RWPE2 (cell line): Measurements from ENCODE around the gene ORMDL2.

ENCODE experiments used
- ATAC-seq: fragments of 200-7000 bp; cut with Tn5 transposase; 3 replicates; pipeline ENCODE4 v1.9.1; 2021; ENCODE audit warnings: low read depth
- DNase-seq: peaks from one replicate; pipeline ENCODE4 v3.0.0-alpha.2; 2020; ENCODE audit warnings: low spot score
- H3K27ac ChIP-seq: fragments of 450-650 bp; 2 replicates; pipeline ENCODE4 v1.5.1; 2017; ENCODE audit warnings: mild to moderate bottlenecking; ENCODE audit not compliant: poor library complexity, severe bottlenecking
- H3K27me3 ChIP-seq: fragments of 250-450 bp; sonication (Bioruptor Pico); 2 replicates; pipeline ENCODE4 v1.5.1; 2021; ENCODE audit warnings: mild to moderate bottlenecking, moderate library complexity; ENCODE audit not compliant: insufficient read depth, poor library complexity, severe bottlenecking
- H3K36me3 ChIP-seq: fragments of 250-450 bp; sonication (Bioruptor Pico); 2 replicates; pipeline ENCODE4 v1.5.1; 2020; ENCODE audit warnings: low read depth, mild to moderate bottlenecking, moderate library complexity
- H3K4me1 ChIP-seq: fragments of 250-450 bp; sonication (Bioruptor Pico); 2 replicates; pipeline ENCODE4 v1.5.1; 2021; ENCODE audit warnings: mild to moderate bottlenecking, moderate library complexity; ENCODE audit not compliant: insufficient read depth, poor library complexity, severe bottlenecking
- H3K4me3 ChIP-seq: fragments of 250-450 bp; sonication (Bioruptor Pico); 2 replicates; pipeline ENCODE4 v1.5.1; 2021; ENCODE audit warnings: mild to moderate bottlenecking, moderate library complexity; ENCODE audit not compliant: severe bottlenecking
- H3K9me3 ChIP-seq: fragments of 250-450 bp; sonication (Bioruptor Pico); 2 replicates; pipeline ENCODE4 v1.5.1; 2021; ENCODE audit warnings: mild to moderate bottlenecking, moderate library complexity; ENCODE audit not compliant: severe bottlenecking
- TF ChIP-seq, protein P1 (sequence below): fragments of 450-650 bp; IDR thresholded peaks from one replicate; pipeline ENCODE4 v1.5.1; 2017; ENCODE audit warnings: mild to moderate bottlenecking, moderate library complexity; ENCODE audit not compliant: poor library complexity, severe bottlenecking

The ORMDL2 gene

DNA sequence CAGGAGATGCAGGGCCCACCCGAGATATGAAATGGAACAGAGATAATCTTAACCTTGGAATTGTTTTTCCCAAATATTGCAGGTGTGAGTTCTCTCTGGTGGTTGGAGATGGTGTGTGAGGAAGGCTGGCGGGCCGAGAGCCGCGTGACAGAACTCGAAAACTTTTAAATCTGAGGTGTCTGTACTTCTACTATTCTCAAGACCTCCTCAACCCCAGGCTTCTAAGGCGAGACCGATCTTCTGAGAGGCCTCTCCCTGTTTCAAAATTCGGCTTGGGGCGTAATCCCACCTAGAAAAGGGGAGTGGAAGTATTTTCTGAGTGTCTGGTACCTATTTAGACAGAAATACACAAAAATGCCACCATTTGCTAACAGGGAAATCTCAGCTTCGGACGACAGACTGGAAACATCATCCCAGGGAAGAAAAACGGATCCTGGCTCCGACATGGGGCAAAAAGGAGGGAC is 928 bp upstream of the ORMDL2 start:
- DNase-seq (no peak), ATAC-seq (no peak)
- peak overlapping the region; percentile 74 for H3K27ac ChIP-seq
- peak overlapping the region; percentile 66 for H3K4me3 ChIP-seq
- peaks cover 17% of the 10 kb centered on the region for H3K4me1 ChIP-seq
- no peaks in the 10 kb centered on the region for H3K27me3 ChIP-seq
- peaks cover 84% of the 10 kb centered on the region for H3K36me3 ChIP-seq
- no peaks in the 10 kb centered on the region for H3K9me3 ChIP-seq
- TF ChIP-seq, protein P1, sequence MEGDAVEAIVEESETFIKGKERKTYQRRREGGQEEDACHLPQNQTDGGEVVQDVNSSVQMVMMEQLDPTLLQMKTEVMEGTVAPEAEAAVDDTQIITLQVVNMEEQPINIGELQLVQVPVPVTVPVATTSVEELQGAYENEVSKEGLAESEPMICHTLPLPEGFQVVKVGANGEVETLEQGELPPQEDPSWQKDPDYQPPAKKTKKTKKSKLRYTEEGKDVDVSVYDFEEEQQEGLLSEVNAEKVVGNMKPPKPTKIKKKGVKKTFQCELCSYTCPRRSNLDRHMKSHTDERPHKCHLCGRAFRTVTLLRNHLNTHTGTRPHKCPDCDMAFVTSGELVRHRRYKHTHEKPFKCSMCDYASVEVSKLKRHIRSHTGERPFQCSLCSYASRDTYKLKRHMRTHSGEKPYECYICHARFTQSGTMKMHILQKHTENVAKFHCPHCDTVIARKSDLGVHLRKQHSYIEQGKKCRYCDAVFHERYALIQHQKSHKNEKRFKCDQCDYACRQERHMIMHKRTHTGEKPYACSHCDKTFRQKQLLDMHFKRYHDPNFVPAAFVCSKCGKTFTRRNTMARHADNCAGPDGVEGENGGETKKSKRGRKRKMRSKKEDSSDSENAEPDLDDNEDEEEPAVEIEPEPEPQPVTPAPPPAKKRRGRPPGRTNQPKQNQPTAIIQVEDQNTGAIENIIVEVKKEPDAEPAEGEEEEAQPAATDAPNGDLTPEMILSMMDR, result no peak

DNA sequence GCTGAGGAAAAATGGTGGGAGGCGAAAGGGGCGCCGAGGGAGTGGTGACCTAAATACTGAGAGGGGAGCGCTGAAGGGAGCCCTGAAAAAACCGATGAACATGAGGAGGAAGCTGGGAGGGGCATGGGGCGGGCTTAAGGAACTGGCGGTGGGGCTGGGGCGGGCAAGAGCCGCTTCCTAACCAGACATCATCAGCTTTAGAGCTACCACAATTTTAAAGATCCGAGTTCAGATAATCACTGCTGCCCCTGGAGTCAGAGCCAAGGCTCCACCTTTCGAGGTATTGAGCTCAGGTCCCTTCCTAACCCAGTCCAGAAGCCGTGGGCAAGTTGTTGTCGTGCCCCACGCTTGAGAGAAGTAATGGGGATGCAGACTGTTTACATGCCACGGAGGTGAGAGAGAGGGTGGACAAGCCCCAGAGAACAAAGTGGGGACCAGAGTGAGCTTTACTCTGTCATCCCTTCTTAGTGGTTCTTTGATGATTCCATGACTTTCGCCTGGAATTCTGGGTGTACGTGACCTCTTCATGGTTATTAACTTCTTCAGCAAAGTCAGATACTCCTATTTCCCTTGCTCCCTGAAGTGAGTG is 393 bp downstream of the ORMDL2 start:
- H3K36me3 ChIP-seq, result peaks cover 86% of the 10 kb centered on the region
- H3K4me1 ChIP-seq, result peaks cover 17% of the 10 kb centered on the region
- no peaks in the 10 kb centered on the region for H3K9me3 ChIP-seq
- DNase-seq (no peak), ATAC-seq (peak; percentile 28)
- H3K27me3 ChIP-seq, result no peaks in the 10 kb centered on the region
- TF ChIP-seq, protein P1, result no peak
- H3K4me3 ChIP-seq, result peak overlapping the region; percentile 66
- H3K27ac ChIP-seq, result peak overlapping the region; percentile 74

DNA sequence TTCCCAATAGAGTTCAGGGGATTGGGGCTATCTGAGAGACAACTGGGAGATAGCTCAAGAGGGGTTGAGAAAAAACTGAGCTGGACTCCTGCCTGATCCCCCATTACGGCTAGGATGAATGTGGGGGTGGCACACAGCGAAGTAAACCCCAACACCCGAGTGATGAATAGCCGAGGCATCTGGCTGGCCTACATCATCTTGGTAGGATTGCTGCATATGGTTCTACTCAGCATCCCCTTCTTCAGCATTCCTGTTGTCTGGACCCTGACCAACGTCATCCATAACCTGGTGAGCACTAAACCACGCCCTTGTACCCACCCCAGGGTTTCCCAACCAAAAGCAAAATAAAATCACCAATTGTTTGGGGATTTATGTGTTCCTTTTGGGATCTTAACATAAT is 1.0 kb downstream of the ORMDL2 start:
- Histone ChIP-seq H3K4me1 (peaks cover 17% of the 10 kb centered on the region), H3K36me3 (peaks cover 86% of the 10 kb centered on the region), H3K27ac (peak overlapping the region; percentile 74), H3K9me3 (no peaks in the 10 kb centered on the region), H3K4me3 (peak overlapping the region; percentile 66), H3K27me3 (no peaks in the 10 kb centered on the region)
- ATAC-seq, result no peak
- DNase-seq, result no peak
- TF ChIP-seq, protein P1, result no peak

DNA sequence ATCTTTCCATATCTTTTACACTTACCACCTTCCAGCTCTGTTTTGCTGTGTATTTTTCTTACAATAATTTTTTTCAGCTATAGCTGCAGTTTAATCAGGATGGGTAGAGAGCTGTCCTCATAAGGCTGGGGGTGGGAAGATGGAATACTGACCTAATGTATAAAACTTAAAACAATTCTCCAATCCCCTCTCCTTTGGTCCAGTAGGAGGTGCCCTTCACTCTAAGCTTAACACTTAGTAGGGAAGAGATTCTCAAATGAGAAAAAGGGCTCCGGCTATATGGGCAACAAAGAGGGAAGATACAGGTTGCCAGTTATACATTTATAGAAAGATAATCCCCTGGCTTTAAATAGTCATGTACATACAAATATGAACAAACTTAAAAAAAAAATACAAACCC is 2.8 kb downstream of the ORMDL2 start:
- H3K9me3 ChIP-seq, result no peaks in the 10 kb centered on the region
- H3K27ac ChIP-seq, result no peak overlapping the region
- peaks cover 74% of the 10 kb centered on the region for H3K36me3 ChIP-seq
- no peaks in the 10 kb centered on the region for H3K27me3 ChIP-seq
- peaks cover 16% of the 10 kb centered on the region for H3K4me1 ChIP-seq
- no peak overlapping the region for H3K4me3 ChIP-seq
- TF ChIP-seq, protein P1, result peak; percentile 34
- ATAC-seq (no peak), DNase-seq (no peak)

DNA sequence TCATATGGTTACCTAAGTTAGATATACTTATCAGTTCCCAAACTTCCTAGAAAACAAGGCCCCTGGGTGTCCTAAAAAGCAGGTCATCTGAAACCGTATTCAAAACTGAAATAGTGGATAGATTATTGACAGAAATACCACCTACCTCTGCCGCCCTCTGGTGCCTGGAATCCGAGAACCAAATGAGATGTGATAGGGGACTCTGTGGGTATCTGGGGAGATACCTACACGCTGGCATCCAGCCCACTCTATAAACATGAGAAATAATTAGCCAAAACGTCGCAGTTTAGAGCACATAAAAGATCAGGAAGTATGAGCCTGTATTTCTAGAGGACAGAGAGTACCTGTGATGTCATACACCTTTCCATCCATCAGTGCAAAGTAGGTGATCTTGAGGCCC is 4.4 kb downstream of the ORMDL2 start:
- Histone ChIP-seq H3K4me3 (no peak overlapping the region), H3K27me3 (no peaks in the 10 kb centered on the region), H3K27ac (peak overlapping the region; percentile 12), H3K9me3 (no peaks in the 10 kb centered on the region), H3K36me3 (peaks cover 61% of the 10 kb centered on the region), H3K4me1 (peaks cover 8% of the 10 kb centered on the region)
- TF ChIP-seq, protein P1, result peak; percentile 66
- ATAC-seq, result no peak
- no peak for DNase-seq
